NOMO-1 treated with DMSO at 0.1 percent for 48 hours (cell line): Measurements from ENCODE around the gene OR56A4.
"Not testable (repeated sequence)": the region's sequence is repeated elsewhere in the genome, so short reads cannot be mapped to it uniquely, and the experiment has no call there.

ENCODE experiments used
- DNase-seq: peaks from one replicate; lab custom pipeline; 2025; ENCODE audit not compliant: unreplicated experiment; lab: John Stamatoyannopoulos, UW

OR56A4 gene

DNA sequence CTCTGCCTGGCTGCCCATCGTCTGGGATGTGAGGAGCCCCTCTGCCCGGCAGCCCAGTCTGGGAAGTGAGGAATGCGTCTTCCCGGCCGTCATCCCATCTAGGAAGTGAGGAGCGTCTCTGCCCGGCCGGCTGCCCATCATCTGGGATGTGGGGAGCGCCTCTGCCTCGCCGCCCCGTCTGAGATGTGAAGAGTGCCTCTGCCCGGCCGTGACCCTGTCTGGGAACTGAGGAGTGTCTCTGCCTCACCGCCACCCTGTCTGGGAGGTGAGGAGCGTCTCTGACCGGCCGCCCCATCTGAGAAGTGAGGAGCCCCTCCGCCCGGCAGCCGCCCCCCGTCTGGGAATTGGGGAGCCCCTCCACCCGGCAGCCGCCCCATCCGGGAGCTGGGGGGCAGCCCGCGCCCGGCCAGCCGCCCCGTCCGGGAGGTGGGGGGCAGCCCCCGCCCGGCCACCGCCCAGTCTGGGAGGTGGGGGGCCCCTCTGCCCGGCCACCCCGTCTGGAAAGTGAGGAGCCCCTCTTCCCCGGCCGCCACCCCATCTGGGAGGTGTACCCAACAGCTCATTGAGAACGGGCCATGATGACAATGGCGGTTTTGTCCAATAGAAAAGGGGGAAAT is 45.9 kb downstream of the OR56A4 start:
- not testable (repeated sequence) for DNase-seq

DNA sequence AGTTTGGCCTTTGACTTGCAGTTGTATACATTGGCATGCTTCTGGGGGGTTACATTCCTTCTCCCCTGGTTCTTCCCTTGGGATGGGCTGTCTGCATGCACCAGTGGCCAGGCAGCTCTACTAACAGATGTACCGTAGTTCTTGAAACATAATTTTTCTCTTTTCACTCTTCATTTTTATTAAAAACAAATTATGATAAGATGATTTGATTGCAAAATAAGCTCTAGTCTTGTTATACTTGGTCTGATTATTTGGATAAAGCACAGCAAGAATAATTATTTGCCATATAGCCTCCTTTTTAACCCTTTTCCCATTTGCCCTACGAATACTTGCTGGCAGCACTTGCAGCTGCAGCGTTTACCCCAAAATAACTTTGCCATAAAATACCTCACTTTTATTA is 51.2 kb downstream of the OR56A4 start:
- DNase-seq = no peak
